ENCODE results near the gene FOXK2.
"Not testable (repeated sequence)": the region's sequence is repeated elsewhere in the genome, so short reads cannot be mapped to it uniquely, and the experiment has no call there.

FOXK2 gene

DNA sequence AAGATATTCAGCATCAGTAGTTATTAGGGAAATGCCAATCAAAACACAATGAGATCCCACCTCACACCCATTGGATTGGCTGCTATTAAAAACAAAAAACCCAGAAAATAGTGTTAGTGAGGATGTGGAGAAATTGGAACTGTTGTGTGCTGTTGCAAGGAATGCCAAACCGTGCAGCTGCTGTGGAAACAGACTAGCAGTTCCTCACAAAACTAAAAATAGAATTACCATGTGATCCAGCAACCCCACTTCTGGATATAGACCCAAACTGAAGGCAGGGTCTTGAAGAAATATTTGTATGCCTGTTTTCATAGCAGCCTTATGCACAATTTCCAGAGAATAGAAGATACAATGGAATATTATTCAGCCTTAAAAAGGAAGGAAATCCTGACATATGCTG lies 46.0 kb downstream of the FOXK2 start:
- DNase-seq = no peak

DNA sequence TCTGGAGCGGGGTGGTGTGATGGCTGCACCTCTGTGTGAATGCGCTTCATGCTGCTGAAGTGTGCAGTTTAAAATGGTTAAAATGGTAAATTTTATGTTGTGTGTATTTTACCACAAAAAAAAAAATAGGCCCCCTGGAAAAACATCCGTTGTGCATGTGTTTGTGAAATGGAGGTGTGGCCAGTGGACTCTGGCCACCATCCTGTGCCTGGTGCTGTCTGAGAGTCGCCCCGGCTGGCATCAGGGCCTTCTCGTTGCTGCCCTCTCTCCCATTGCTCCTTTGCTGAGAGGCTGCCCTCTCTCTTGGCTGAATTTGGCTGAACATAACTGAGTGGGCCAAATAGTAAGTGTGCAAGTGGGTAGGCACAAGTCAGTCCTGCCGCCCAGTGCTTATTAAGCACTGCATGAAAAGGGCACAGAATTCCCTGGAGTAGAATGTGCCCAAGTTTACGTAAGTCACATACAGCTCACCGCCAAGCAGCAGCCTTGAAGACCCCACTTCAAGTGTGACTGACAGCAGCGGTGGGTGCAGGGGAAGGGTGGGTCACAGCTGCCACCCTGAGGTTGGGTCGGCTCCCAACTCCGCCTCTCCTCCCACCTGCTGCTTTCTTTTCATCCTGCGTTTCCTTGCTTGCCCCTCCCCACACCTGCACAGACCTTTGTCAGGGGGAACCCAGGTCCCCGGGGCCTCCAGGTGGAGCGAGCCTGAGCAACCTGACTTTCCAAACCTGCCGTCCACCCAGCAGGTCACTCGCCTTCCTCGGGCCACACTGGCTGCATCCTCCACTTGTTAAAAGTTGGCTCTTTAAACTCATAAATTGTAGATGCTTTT lies 46.8 kb downstream of the FOXK2 start:
- no peak for DNase-seq

DNA sequence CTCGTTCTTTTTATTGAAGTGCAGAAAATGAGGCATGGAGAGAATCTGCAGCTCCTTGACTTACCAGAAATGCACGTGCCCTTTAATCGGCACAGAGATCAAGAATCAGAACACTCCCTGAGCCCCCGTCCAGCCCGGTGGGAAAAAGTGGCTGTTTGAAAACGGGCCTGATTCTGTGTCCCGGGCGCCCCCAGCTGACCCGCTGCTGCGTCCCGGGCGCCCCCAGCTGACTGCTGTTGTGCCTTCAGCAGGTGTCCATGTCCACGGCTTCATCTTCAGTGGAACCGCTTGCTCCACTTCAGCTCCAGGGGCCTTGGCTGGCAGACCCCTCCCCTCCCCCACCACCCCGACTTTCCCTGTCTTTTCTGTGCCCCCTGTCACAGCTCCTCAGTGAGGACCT lies 47.8 kb downstream of the FOXK2 start:
- DNase-seq = no peak

DNA sequence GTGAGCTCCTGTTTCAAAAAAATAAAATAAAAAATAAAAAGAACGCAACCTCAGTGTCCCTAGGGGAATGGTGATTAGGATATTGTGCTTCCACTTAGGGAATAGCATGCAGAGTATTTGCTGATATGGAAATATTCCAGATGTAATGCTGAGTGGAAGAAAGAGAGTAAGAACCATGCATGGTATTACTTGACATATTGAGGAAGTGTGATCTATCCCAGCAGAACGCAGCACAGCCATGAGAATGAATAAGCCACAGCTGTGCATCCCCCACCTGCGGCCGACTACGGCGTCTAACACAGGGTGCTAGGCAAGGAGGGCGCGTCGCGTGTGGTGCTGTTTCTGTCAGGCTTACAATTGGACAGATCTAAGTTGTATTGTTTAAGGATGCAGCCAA lies 49.5 kb downstream of the FOXK2 start:
- no peak for DNase-seq

DNA sequence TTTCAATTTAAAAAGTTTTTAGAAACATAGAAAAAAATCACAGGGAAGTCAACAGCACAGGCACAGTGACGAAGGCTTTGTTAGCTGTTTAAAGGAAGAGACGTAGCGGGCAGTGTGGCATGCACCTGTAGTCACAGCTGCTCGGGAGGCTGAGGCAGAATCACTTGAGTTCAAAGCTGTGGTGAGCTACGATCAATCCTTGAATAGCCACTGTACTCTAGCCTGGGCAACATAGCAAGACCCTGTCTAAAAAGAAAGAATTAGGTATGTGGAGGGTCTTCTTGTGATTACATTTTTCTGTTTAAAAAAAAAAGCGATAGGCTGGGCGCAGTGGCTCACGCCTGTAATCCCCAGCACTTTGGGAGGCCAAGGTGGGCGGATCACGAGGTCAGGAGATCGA lies 50.1 kb downstream of the FOXK2 start:
- no peak for DNase-seq

DNA sequence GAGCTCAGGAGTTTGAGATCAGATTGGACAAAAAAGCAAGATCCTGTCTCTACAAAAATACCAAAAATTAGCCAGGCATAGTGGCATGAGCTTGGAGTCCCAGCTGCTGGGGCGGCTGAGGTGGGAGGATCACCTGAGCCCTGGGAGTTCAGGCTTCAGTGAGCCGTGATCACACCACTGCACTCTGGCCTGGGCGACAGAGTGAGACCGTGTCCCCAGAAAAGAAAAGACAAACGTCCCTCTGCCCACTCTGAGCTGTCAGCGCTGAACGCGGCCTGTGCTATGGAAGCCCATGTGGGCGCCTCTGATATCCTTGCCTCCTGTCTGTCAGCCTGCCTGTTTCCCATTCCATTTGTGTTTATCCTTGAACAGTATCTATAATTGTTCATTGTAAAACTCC lies 50.7 kb downstream of the FOXK2 start:
- no peak for DNase-seq

DNA sequence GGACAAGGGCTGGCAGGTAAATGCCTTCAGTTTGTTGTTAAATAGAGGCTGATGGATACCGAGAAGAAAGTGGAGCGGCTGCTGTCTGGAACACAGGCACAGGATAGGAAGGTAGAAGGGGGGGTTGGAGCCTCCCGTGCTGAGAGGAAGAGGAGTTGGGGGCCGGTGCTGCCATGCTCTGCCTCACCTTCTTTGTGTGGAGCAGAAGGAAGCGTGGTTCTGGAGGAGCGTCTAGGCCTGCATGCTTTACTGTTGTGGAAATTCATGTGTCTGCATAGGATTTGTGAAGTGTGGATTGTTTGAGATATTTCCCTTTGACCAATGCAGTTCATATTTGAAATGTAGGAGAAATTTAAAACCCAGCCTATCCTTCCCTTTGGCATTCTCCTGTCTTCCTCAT lies 52.3 kb downstream of the FOXK2 start:
- no peak for DNase-seq

DNA sequence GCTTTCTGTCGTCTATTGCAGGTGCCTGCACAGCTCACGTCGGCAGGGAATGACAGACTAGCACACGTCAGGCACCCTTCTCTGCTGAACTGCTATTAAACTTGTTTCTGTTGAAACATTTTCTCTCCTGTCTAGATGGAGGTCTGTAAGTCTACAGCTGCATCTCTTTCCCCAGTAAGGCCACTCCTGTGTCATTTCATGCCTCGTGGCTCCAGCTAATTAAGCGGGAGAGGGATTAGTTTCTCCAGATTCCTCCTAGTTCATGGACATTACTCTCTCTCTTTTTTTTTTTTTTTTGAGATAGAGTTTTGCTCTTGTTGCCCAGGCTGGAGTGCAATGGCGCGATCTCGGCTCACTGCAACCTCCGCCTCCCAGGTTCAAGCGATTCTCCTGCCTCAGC lies 54.5 kb downstream of the FOXK2 start:
- no peak for DNase-seq

DNA sequence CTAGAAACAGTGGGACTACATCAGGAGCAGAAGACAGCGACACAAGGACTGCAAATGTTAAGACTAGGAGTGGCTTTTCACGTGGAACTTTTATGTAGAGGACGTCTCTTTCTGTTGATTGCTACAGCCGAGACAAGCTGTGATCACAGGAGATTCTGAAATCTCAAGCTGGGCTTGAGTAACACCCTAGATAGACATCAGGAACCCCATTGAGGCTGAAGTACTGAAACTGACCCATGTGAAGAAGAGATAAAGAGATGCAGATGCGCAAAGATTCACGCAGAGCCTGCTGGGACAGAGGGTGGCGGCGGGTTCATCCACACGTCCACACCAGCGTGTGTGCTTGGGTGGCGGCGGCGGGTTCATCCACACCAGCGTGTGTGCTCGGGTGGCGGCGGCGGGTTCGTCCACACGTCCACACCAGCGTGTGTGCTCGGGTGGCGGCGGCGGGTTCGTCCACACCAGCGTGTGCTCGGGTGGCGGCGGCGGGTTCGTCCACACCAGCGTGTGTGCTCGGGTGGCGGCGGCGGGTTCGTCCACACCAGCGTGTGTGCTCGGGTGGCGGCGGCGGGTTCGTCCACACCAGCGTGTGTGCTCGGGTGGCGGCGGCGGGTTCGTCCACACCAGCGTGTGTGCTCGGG lies 56.2 kb downstream of the FOXK2 start:
- DNase-seq = not testable (repeated sequence)

DNA sequence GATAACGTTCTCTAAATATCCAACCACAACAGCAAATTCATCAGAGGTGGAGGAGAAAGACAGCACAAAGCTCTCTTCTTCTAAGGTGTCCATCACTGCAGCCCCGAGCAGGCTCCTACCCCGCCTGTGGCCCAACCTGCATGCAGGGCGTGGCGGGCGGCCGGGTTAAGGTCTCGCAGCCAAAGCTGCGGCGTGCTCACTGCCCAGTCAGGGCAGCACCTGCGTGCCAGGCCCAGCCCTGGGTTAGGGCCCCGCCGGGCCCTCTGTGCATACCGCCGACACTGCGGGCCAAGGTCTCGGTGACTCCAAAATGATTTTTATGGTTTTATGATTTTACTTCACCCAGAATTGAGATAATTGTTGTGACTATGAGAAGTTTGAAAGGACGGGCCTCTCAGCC lies 57.8 kb downstream of the FOXK2 start:
- DNase-seq = no peak

DNA sequence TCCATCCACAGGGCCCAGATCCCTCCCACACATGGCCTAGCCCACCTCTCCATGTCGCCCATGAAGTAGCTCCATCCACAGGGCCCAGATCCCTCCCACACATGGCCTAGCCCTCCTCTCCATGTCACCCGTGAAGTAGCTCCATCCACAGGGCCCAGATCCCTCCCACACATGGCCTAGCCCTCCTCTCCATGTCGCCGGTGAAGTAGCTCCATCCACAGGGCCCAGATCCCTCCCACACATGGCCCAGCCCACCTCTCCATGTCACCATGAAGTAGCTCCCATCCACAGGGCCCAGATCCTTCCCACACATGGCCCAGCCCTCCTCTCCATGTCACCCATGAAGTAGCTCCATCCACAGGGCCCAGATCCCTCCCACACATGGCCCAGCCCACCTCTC lies 60.4 kb downstream of the FOXK2 start:
- not testable (repeated sequence) for DNase-seq

DNA sequence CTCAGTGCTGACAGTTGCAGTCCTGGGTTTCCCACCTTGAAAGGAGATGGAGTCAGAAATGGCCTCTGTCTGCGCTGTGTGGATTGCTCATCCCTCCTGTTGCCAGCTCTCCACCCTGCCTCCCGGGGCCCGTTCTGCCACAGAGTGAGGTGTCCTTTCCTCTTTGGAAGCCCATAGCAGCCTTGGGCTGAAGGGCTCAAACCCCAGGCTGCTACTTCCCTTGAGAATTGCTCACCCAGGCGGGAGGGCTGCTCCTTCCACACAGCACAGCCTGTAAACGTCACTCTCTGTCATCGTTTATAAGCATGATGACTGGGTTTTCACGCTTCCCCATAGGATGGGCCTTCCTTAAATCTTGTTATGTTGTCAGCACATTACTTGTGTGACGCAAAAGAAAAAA lies 62.7 kb downstream of the FOXK2 start:
- DNase-seq = no peak

DNA sequence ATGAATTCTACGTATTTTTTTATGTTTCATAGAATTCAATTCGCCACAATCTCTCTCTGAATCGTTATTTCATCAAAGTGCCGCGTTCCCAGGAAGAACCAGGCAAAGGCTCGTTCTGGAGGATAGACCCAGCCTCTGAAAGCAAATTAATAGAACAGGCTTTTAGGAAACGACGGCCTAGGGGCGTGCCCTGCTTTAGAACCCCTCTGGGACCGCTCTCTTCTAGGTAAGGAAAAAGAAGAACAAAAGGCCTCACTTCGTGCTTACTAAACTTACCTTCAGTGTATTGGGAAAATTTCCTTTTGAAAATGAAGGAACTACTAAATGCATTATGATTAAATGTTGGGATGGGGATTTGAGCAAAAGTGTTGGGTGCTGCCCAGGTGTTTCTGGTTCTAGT lies 63.2 kb downstream of the FOXK2 start:
- no peak for DNase-seq

DNA sequence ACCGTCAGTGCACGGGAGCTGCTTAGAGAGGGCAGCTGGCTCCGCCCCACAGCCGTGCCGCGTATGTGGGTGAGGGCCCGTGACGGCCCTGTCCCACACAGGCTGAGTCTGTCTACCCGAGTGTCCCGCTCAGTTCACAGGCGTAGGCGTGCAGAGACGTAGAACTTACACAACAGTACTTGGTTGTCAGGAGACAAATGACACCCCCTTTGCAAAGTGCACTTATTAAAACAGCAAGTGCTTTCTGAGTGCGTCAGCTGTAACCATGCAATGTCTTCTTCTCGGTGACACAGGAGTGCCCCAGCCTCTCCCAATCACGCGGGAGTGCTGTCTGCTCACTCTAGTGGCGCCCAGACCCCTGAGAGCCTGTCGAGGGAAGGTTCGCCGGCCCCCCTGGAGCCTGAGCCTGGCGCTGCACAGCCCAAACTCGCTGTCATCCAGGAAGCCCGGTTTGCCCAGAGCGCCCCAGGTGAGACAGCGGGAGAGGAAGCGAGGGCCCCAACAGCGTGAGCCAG lies 64.2 kb downstream of the FOXK2 start:
- peak in 1 of 2 donors; percentile 54 for DNase-seq

DNA sequence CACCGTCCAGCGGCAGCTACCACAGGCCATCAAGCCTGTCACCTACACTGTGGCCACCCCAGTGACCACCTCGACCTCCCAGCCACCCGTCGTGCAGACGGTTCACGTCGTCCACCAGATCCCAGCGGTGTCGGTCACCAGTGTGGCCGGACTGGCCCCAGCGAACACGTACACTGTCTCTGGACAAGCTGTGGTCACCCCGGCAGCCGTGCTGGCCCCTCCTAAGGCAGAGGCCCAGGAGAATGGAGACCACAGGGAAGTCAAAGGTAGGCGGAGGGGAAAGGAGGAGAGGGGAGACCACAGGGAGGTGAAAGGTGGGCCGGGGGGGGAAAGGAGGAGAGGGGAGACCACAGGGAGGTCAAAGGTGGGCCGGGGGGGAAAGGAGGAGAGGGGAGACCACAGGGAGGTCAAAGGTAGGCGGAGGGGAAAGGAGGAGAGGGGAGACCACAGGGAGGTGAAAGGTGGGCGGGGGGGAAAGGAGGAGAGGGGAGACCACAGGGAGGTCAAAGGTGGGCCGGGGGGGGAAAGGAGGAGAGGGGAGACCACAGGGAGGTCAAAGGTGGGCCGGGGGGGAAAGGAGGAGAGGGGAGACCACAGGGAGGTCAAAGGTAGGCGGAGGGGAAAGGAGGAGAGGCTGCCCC lies 66.5 kb downstream of the FOXK2 start:
- peak in 1 of 2 donors; percentile 25 for DNase-seq

DNA sequence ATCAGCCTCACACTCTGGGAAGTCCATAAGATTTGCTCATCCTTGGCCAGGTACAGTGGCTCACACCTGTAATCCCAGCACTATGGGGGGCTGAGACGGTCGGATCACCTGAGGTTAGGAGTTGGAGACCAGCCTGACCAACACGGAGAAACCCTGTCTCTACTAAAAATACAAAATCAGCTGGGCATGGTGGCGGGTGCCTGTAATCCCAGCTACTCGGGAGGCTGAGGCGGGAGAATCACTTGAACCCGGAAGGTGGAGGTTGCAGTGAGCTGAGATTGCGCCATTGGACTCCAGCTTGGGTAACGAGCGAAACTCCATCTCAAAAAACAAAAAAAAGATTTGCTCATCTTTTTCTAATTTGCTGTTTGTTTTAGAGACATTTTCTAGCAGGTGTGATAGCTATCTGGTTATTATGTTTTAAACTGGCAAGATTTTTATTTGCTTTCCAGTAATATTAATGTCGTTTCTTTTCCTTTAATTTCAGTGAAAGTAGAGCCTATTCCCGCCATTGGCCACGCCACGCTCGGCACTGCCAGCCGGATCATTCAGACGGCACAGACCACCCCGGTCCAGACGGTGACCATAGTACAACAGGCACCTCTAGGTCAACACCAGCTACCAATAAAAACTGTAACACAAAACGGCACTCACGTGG lies 67.2 kb downstream of the FOXK2 start:
- no peak for DNase-seq

DNA sequence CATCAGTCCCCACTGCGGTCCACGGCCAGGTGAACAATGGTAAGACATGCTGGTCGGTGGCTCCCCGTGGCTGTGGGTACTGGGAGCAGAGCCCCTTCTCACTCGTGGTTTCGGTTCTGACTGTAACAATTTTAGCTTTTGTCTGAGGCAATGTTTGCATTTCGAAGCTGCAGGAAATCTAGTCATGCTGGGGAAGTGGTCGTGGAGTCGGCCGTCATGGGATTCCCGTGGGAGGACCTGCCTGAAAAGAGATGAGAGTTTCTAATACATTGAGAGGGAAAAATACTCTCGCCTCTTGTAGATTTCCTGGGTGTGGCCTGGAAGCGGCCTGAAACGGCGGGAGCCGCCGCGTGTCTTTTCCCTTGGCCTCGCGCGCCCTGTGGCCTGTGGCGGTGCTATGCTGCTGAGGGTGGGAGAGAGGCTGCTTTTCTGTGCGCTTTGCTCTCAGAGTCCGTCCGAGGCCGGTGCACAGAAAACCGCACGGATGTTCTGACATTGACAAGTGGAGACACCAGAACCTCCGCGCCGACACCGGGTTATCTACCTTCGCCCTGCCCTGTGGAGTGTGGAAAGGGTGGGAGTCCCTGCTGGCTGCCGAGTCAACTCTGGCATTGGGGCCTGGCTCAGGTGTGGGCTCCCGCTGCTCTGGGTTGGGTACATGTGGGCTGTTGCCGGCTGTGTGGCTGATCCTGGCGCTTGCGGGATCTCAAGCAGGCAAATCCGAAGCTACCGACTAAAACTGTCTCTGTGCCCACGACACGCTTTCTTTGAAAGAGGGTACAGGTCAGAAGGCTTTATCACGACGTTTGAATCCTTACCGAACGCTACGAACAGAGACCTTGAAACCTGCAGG lies 67.9 kb downstream of the FOXK2 start:
- DNase-seq = no peak

DNA sequence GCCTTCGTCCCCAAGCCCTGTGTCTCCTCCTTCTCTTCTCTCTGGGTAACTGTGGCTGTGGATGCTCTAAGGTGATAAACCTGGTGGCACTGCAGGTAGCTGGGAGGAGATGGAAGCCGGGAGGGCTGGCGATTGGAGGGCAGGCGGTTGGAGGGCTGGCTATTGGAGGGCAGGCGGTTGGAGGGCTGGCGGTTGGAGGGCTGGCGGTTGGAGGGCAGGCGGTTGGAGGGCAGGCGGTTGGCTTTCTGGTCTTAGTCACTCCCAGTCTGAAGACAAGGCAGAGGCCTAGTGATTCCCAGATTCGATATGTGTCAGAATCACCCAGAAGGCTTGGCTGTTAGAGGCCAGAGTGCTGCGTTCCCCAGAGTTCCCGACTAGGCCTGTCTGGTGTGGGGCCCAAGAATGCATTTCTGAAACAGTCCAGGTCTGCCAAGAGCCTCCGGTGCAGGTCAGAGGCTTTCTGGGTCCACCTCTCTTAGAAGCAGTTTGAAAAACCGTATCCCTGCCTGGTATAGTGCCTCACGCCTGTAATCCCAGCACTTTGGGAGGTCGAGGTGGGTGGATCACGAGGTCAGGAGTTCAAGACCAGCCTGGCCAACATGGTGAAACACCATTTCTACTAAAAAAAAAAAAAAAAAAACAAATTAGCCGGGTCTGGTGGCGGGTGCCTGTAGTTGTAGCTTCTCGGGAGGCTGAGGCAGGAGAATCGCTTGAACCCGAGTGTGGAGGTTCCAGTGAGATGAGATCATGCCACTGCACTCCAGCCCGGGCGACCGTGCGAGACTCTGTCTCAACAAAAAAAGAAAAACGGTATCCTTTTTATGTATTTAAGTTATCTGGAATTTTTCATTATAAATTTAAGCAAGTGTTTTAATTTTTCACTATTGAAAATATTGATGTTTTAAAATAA lies 69.0 kb downstream of the FOXK2 start:
- no peak for DNase-seq

DNA sequence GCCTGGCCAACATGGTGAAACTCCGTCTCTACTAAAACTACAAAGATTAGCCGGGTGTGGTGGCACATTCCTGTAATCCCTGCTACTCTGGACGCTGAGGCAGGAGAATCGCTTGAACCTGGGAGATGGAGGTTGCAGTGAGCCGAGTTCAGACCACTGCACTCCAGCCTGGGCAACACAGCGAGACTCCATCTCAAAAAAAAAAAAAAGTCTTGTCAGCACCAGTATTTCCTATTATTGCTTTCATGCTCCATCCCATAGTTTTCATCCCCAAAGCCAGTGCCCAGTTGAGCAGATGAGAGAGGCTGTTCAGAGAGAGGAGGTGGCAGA lies 70.3 kb downstream of the FOXK2 start:
- no peak for DNase-seq

DNA sequence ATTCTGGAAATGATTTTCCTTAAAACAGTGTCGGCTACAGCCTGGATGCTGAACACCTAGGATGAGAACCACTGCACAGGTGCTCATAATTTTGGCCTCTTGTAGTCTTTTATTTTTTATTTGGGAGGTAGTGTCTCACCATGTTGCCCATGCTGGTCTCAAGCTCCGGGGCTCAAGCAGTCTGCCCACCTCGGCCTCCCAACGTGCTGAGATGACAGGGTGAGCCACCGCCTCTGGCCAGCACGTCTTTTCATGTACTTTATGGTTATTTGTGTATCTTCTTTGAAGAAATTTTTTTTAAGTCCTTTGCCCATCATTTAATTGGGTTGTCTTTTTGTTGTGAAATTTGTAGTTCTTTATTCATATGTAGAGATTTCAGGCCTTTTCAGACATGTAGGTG lies 70.7 kb downstream of the FOXK2 start:
- no peak for DNase-seq

DNA sequence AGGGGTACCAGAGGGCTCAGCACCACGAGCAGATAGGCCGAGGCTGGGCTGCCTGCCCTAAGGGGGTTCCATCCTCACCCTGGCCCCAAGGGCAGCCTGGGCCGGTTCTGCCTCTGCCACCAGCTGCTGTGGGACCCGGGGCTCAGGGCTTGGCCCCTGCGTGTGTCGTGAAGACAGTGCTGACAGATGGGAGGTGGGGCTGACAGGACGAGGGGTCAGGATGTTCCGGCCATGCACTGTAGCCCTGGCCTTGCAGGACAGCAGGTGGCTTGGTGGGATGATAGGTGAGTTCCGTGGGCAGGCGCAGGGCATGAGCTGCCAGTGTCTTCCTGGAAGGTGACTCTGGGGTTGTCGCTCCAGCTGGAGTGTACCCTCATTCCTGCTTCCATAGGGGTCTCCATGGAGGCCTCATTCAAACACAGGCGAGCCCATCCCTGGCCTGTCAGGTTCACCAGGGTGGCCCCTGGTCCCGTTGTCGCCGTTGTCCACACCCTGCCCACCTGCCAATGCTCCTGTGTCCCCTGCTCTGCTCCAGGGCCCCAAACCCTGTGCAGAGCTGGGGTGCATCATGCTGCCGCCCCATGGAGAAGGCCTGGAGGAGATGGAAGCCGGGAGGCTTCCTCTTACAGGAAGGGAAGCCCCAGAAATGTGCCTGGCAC lies 71.5 kb downstream of the FOXK2 start:
- DNase-seq = no peak
